Lung microvascular endothelial cell (primary cell): Measurements from ENCODE around the gene MBD4. TPM values are rescaled to one million over a fixed set of nuclear protein-coding genes. Genes with fewer than 3 reads are reported as not detected.

Experiments used
- DNase-seq, 2 donors: peaks; one replicate each; pipeline versions ENCODE4 v3.0.0 to v3.0.0-alpha.2; 2010; ENCODE audit warnings: low read depth in 2 of 2
- total RNA-seq: library from RNA; depleted of rRNA; stranded (reverse); fragments of >200 nt; gene quantifications from 2 replicates; pipeline ENCODE4 v1.2.1, GENCODE V29; 2014

Gene MBD4
- total RNA-seq, 1 donor from 2014 or later: 28.8 TPM

- DNase-seq: no peak
Measured at GRCh38 chr3:129432671-129433070, 7.1 kb downstream of the MBD4 start.

GRCh38 chr3:129432036-129432435 lies 7.7 kb downstream of the MBD4 start:
- DNase-seq: peak; percentile 31 to 58

GRCh38 chr3:129429602-129430001 lies 10.1 kb downstream of the MBD4 start:
- DNase-seq: no peak

GRCh38 chr3:129429080-129429451 lies 10.7 kb downstream of the MBD4 start:
- DNase-seq: peak in 1 of 2 donors; percentile 61

- DNase-seq: peak; percentile 94
Measured at GRCh38 chr3:129428376-129429079, 11.2 kb downstream of the MBD4 start, which contains the start of gene EFCAB12. EFCAB12 (minus strand) TSS chr3:129428636; CDS start chr3:129428488, 148 bp downstream.

- DNase-seq: no peak
Measured at GRCh38 chr3:129428007-129428375, 11.8 kb downstream of the MBD4 start.

- no peak for DNase-seq
Measured at GRCh38 chr3:129425619-129426018, 14.1 kb downstream of the MBD4 start.

GRCh38 chr3:129425213-129425612 lies 14.5 kb downstream of the MBD4 start:
- DNase-seq: no peak

GRCh38 chr3:129424185-129424841 lies 15.4 kb downstream of the MBD4 start:
- no peak for DNase-seq

GRCh38 chr3:129422897-129423296 lies 16.9 kb downstream of the MBD4 start:
- DNase-seq: no peak

GRCh38 chr3:129421988-129422745 lies 17.6 kb downstream of the MBD4 start:
- peak; percentile 29 to 50 for DNase-seq

- no peak for DNase-seq
Measured at GRCh38 chr3:129421236-129421883, 18.4 kb downstream of the MBD4 start.

- no peak for DNase-seq
Measured at GRCh38 chr3:129419476-129419875, 20.3 kb downstream of the MBD4 start.

- DNase-seq: no peak
Measured at GRCh38 chr3:129418041-129418973, 21.4 kb downstream of the MBD4 start.

GRCh38 chr3:129417326-129417725 lies 22.4 kb downstream of the MBD4 start:
- peak; percentile 87 to 99 for DNase-seq

- DNase-seq: no peak
Measured at GRCh38 chr3:129416415-129416814, 23.3 kb downstream of the MBD4 start.

- no peak for DNase-seq
Measured at GRCh38 chr3:129415830-129416229, 23.9 kb downstream of the MBD4 start.

- DNase-seq: no peak
Measured at GRCh38 chr3:129415378-129415777, 24.4 kb downstream of the MBD4 start.

- DNase-seq: peak; percentile 47 to 86
Measured at GRCh38 chr3:129413687-129414506, 25.9 kb downstream of the MBD4 start.

- DNase-seq: peak in 1 of 2 donors; percentile 11
Measured at GRCh38 chr3:129413238-129413637, 26.5 kb downstream of the MBD4 start.
